ENCODE results near the gene BCKDHB.

DNA sequence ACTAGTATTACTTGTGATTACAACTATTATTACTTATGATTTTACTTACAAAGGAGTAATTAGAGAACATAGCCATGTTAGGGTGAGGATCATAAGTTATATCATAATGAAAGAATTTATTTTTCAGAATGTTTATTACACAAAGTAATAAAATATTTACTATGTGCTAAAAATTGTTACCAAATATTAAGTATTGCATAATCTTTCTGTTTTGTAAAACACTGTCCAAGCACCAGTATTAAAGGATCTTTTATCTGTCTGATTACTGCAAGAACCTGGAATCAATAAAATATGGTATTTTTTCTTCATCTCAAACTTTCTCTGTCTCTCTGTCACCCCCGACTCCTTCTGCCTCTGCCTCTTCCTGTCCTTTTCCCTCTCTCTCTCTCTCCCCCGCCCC is 250.1 kb downstream of the BCKDHB start:
- TF ChIP-seq CTCF (IDR thresholded peaks at IDR 0.05), result no peak
- TF ChIP-seq POLR2A (IDR thresholded peaks at IDR 0.05), result no peak
